ENCODE data around the gene THSD8. TPM values are rescaled to one million over a fixed set of nuclear protein-coding genes. Genes with fewer than 3 reads are reported as not detected.
A peak's percentile ranks its signal among the peaks of the same experiment; 100 is the strongest.
"Not testable (repeated sequence)": the region's sequence is repeated elsewhere in the genome, so short reads cannot be mapped to it uniquely, and the experiment has no call there.

The THSD8 gene
- total and polyA plus RNA-seq, 2 donors, result 4.1 to 9.9 TPM

GRCh38 chr19:12840091-12841079 lies 38.5 kb downstream of the THSD8 start:
- H3K27me3 ChIP-seq (ENCODE audit: control insufficient read depth in 2 of 2, insufficient read depth in 1 of 2, low read length in 1 of 2), result peaks cover 62 to 92% of the 10 kb centered on the region in 2 donors
- H3K36me3 ChIP-seq (ENCODE audit: control insufficient read depth in 2 of 2, insufficient read depth in 2 of 2, low read length in 1 of 2), result no peaks in the 10 kb centered on the region
- peaks cover 2 to 16% of the 10 kb centered on the region in 2 donors for H3K9me3 ChIP-seq (ENCODE audit: control insufficient read depth in 2 of 2, insufficient read depth in 1 of 2, low read length in 1 of 2)
- H3K27ac ChIP-seq (ENCODE audit: low read depth in 1 of 2, low read length in 1 of 2), result no peak overlapping the region
- peaks cover 5 to 17% of the 10 kb centered on the region in 2 donors for H3K4me1 ChIP-seq (ENCODE audit: control insufficient read depth in 2 of 2, insufficient read depth in 2 of 2, low read length in 2 of 2)
- 32% methylated on average over 43 of the region's 43 CpGs for WGBS
- H3K4me3 ChIP-seq (ENCODE audit: low read length in 2 of 2), result no peak overlapping the region
- DNase-seq (ENCODE audit: low read depth in 6 of 9, low spot score in 9 of 9), result no peak

- whole genome bisulfite sequencing, result 5% methylated on average over 29 of the region's 29 CpGs
- no peak overlapping the region for H3K4me3 ChIP-seq (ENCODE audit: low read length in 2 of 2)
These were observed 39.2 kb downstream of the THSD8 start for GRCh38 chr19:12841094-12841493.

GRCh38 chr19:12842511-12842910 lies 40.6 kb downstream of the THSD8 start:
- 96% methylated on average over 18 of the region's 18 CpGs for WGBS
- H3K4me3 ChIP-seq (ENCODE audit: low read length in 2 of 2), result no peak overlapping the region
- peaks cover 47 to 90% of the 10 kb centered on the region in 2 donors for H3K27me3 ChIP-seq (ENCODE audit: control insufficient read depth in 2 of 2, insufficient read depth in 1 of 2, low read length in 1 of 2)

More at GRCh38 chr19:12841094-12841493, 39.2 kb downstream of the THSD8 start:
- DNase-seq (ENCODE audit: low read depth in 6 of 9, low spot score in 9 of 9), result no peak
- H3K27ac ChIP-seq (ENCODE audit: low read depth in 1 of 2, low read length in 1 of 2), result no peak overlapping the region
- peaks cover 55 to 90% of the 10 kb centered on the region in 2 donors for H3K27me3 ChIP-seq (ENCODE audit: control insufficient read depth in 2 of 2, insufficient read depth in 1 of 2, low read length in 1 of 2)
- H3K9me3 ChIP-seq (ENCODE audit: control insufficient read depth in 2 of 2, insufficient read depth in 1 of 2, low read length in 1 of 2), result peaks cover 1 to 14% of the 10 kb centered on the region in 2 donors
- no peaks in the 10 kb centered on the region for H3K36me3 ChIP-seq (ENCODE audit: control insufficient read depth in 2 of 2, insufficient read depth in 2 of 2, low read length in 1 of 2)
- H3K4me1 ChIP-seq (ENCODE audit: control insufficient read depth in 2 of 2, insufficient read depth in 2 of 2, low read length in 2 of 2), result peaks cover 5 to 17% of the 10 kb centered on the region in 2 donors

GRCh38 chr19:12843328-12843727 lies 41.5 kb downstream of the THSD8 start:
- H3K27ac ChIP-seq (ENCODE audit: low read depth in 1 of 2, low read length in 1 of 2), result no peak overlapping the region
- no peaks in the 10 kb centered on the region for H3K36me3 ChIP-seq (ENCODE audit: control insufficient read depth in 2 of 2, insufficient read depth in 2 of 2, low read length in 1 of 2)
- peaks cover 41 to 89% of the 10 kb centered on the region in 2 donors for H3K27me3 ChIP-seq (ENCODE audit: control insufficient read depth in 2 of 2, insufficient read depth in 1 of 2, low read length in 1 of 2)
- peaks cover 10 to 21% of the 10 kb centered on the region in 2 donors for H3K4me1 ChIP-seq (ENCODE audit: control insufficient read depth in 2 of 2, insufficient read depth in 2 of 2, low read length in 2 of 2)
- no peak overlapping the region for H3K4me3 ChIP-seq (ENCODE audit: low read length in 2 of 2)
- 96% methylated on average over 11 of the region's 11 CpGs for WGBS
- H3K9me3 ChIP-seq (ENCODE audit: control insufficient read depth in 2 of 2, insufficient read depth in 1 of 2, low read length in 1 of 2), result peaks cover 1 to 11% of the 10 kb centered on the region in 2 donors
- DNase-seq (ENCODE audit: low read depth in 6 of 9, low spot score in 9 of 9), result no peak

More at GRCh38 chr19:12842511-12842910, 40.6 kb downstream of the THSD8 start:
- H3K36me3 ChIP-seq (ENCODE audit: control insufficient read depth in 2 of 2, insufficient read depth in 2 of 2, low read length in 1 of 2), result no peaks in the 10 kb centered on the region
- peaks cover 7 to 20% of the 10 kb centered on the region in 2 donors for H3K4me1 ChIP-seq (ENCODE audit: control insufficient read depth in 2 of 2, insufficient read depth in 2 of 2, low read length in 2 of 2)
- no peak overlapping the region for H3K27ac ChIP-seq (ENCODE audit: low read depth in 1 of 2, low read length in 1 of 2)
- H3K9me3 ChIP-seq (ENCODE audit: control insufficient read depth in 2 of 2, insufficient read depth in 1 of 2, low read length in 1 of 2), result peaks cover 1 to 11% of the 10 kb centered on the region in 2 donors
- DNase-seq (ENCODE audit: low read depth in 6 of 9, low spot score in 9 of 9), result no peak

- no peak overlapping the region for H3K4me3 ChIP-seq (ENCODE audit: low read length in 2 of 2)
- H3K27ac ChIP-seq (ENCODE audit: low read depth in 1 of 2, low read length in 1 of 2), result no peak overlapping the region
- DNase-seq (ENCODE audit: low read depth in 6 of 9, low spot score in 9 of 9), result no peak
- 93% methylated on average over 3 of the region's 3 CpGs for WGBS
- H3K27me3 ChIP-seq (ENCODE audit: control insufficient read depth in 2 of 2, insufficient read depth in 1 of 2, low read length in 1 of 2), result peaks cover 34 to 83% of the 10 kb centered on the region in 2 donors
- H3K36me3 ChIP-seq (ENCODE audit: control insufficient read depth in 2 of 2, insufficient read depth in 2 of 2, low read length in 1 of 2), result no peaks in the 10 kb centered on the region
- peaks cover 1 to 11% of the 10 kb centered on the region in 2 donors for H3K9me3 ChIP-seq (ENCODE audit: control insufficient read depth in 2 of 2, insufficient read depth in 1 of 2, low read length in 1 of 2)
- peaks cover 10 to 14% of the 10 kb centered on the region in 2 donors for H3K4me1 ChIP-seq (ENCODE audit: control insufficient read depth in 2 of 2, insufficient read depth in 2 of 2, low read length in 2 of 2)
These were observed 42.3 kb downstream of the THSD8 start for GRCh38 chr19:12843999-12844732.

GRCh38 chr19:12846613-12847012 lies 44.7 kb downstream of the THSD8 start:
- DNase-seq (ENCODE audit: low read depth in 6 of 9, low spot score in 9 of 9); H3K9me3 ChIP-seq (ENCODE audit: control insufficient read depth in 2 of 2, insufficient read depth in 1 of 2, low read length in 1 of 2); H3K4me1 ChIP-seq (ENCODE audit: control insufficient read depth in 2 of 2, insufficient read depth in 2 of 2, low read length in 2 of 2); H3K36me3 ChIP-seq (ENCODE audit: control insufficient read depth in 2 of 2, insufficient read depth in 2 of 2, low read length in 1 of 2); H3K27ac ChIP-seq (ENCODE audit: low read depth in 1 of 2, low read length in 1 of 2); H3K4me3 ChIP-seq (ENCODE audit: low read length in 2 of 2): not testable (repeated sequence)
- peaks cover 12 to 59% of the 10 kb centered on the region in 2 donors for H3K27me3 ChIP-seq (ENCODE audit: control insufficient read depth in 2 of 2, insufficient read depth in 1 of 2, low read length in 1 of 2)
- 87% methylated on average over 7 of the region's 7 CpGs for WGBS

DNA sequence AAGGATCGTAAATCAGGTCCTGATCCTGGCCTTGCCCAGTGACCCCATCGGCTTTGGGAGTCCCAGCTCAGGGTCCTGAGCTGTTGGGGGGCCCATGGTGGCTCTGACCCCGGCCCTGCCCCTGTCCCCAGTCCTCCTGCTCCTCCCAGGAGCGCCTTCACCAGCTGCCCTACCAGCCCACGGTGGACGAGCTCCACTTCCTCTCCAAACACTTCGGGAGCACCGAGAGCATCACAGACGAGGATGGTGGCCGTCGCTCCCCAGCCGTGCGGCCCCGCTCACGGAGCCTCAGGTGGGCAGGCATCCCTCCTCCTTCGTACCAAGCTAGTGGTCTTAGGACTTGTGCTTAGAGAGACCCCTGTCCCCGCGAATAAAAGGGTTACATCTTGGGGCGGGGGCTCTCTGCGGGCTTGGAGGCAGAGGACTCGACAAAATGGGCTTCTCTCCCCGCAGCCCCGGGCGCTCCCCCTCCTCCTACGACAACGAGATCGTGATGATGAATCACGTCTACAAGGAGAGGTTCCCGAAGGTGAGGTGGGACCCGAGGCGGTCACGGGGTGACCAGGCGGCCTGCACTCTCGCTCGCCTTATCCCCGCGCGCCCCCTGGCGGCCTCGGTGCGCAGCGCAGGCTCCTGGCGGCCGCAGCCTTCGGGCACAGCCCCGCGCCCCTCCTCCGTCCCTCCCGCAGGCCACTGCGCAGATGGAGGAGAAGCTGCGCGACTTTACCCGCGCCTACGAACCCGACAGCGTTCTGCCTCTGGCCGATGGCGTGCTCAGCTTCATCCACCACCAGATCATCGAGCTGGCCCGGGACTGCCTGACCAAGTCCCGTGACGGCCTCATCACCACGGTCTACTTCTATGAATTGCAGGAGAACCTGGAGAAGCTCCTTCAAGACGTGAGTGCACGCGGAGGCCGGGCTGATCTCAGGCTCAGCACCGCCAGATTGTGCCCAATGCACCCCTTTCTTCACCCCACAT lies 45.6 kb downstream of the THSD8 start:
- WGBS, result 13% methylated on average over 69 of the region's 69 CpGs
- no peaks in the 10 kb centered on the region for H3K36me3 ChIP-seq (ENCODE audit: control insufficient read depth in 2 of 2, insufficient read depth in 2 of 2, low read length in 1 of 2)
- H3K27me3 ChIP-seq (ENCODE audit: control insufficient read depth in 2 of 2, insufficient read depth in 1 of 2, low read length in 1 of 2), result peaks cover 9 to 51% of the 10 kb centered on the region in 2 donors
- H3K9me3 ChIP-seq (ENCODE audit: control insufficient read depth in 2 of 2, insufficient read depth in 1 of 2, low read length in 1 of 2), result no peaks in the 10 kb centered on the region
- peaks cover 5 to 7% of the 10 kb centered on the region in 2 donors for H3K4me1 ChIP-seq (ENCODE audit: control insufficient read depth in 2 of 2, insufficient read depth in 2 of 2, low read length in 2 of 2)
- H3K27ac ChIP-seq (ENCODE audit: low read depth in 1 of 2, low read length in 1 of 2), result no peak overlapping the region
- peak in 5 of 9 donors; percentile 33 to 72 (median 42) for DNase-seq (ENCODE audit: low read depth in 6 of 9, low spot score in 9 of 9)
- H3K4me3 ChIP-seq (ENCODE audit: low read length in 2 of 2), result no peak overlapping the region
